ENCODE results near the gene ISL2.

ISL2 gene

DNA sequence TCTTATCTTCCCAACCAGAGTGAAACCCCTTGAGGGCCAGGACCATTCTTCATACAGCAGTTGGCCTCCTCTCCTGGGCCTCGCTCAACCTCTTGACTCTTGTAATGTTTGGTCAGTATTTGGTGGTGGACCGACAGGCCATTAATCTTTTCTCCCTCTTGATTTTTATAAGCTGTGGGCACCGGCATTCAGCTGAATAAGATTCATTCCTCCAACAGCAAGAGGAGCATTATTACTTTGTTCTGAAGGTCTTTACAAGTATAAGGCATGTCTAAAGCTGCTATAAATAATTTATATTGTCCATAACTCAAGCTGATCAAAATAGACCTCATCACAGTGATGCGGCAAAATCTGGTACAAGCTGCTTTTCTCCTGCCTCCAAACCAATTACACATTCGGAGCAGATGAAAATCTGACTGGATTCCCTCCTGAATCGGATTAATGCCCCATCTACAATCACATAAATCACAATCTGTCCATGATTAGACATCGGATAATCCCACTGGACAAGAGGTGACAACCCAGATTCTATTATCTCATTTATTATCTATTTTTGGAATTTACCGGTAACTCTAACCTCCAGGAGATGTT, 8.4 kb upstream of the ISL2 start:
- no peak for DNase-seq

GRCh38 chr15:76328958-76329357, 7.6 kb upstream of the ISL2 start:
- DNase-seq, result no peak

- peak; percentile 57 to 74 (median 66) for DNase-seq
Observed at GRCh38 chr15:76330080-76330680, 6.4 kb upstream of the ISL2 start.

DNA sequence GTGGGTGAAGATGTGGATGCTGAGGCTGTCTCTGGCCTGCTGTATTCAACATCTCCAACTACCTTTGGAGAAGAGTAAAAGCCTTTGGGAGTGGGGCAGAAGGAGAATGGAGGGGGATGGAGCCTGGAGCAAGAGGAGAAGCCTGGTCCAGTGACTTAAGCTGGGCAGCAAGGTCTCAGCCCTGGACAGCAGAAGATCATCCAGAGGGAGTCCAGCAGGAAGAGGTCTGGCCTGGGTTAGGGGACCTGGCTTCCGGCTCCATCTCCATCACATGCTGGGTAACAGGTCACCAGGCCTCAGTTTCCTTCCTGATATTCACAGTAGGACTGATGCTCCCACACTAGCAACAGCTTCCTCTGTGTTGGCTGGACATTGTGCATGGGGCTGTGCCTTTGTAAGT, 3.8 kb upstream of the ISL2 start:
- DNase-seq, result no peak

DNA sequence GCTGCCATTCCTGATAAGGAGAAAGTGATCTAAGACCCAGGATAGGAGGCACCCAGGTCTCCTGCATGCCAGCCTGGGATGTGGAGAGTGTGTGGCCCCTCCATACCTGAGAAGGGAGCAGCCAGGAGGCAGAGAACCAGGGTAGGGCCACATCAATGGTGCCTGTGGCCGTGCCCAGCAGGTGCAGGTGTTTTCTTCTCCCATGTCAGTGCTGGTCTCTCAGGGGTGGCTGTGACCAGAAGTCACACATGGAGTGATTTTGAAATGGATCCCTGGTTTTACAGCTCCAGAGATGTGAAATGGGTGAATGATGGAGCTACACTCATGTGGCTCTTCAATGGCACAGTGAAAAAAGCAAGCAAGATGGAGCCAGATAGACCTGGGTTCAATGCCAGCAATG, 3.3 kb upstream of the ISL2 start:
- no peak for DNase-seq

- peak in 1 of 3 donors; percentile 37 for DNase-seq
Observed at GRCh38 chr15:76333720-76334437, 2.7 kb upstream of the ISL2 start.

DNA sequence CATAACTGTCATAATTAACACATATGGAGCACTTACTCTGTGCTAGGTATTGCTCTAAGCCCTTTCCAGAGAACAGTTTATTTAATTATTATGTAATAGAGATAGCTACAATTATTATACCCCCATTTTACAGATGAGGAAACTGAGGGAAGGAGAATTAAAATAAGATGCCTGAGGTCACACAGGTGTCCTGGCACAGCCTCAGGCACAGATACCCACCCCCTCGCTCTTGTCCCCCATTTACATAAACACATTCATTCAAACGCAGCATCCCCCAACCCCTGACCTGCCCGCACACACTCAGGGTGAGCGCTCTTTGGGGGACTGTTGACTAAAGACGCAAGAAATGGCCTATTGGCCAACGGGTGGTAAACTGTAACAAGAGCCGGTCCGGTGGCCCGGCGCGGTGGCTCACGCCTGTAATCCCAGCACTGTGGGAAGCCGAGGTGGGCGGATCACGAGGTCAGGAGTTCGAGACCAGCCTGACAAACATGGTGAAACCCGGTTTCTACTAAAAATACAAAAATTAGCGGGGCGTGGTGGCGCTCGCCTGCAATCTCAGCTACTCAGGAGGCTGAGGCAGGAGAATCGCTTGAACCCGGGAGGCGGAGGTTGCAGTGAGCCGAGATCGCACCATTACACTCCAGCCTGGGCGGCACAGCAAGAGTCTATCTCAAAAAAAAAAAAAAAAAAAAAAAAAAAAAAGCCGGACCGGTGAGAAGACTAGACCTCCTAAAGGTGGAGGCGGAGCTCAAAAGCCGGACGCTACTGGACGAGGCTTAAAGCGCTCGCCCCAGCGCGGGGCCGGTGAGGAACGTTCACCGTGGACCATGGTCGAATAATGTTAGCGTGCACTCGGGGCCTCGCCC, 1.9 kb upstream of the ISL2 start:
- no peak for DNase-seq

GRCh38 chr15:76335307-76336253, 993 bp upstream of the ISL2 start:
- peak in 2 of 3 donors; percentile 52 to 56 for DNase-seq

- DNase-seq, result peak in 2 of 3 donors; percentile 10 to 52
Observed at GRCh38 chr15:76337059-76337695, 604 bp downstream of the ISL2 start.

GRCh38 chr15:76337696-76338485, 1.3 kb downstream of the ISL2 start:
- DNase-seq, result peak in 1 of 3 donors; percentile 21

- DNase-seq, result peak; percentile 66 to 76 (median 72)
Observed at GRCh38 chr15:76338486-76339304, 2.1 kb downstream of the ISL2 start.

DNA sequence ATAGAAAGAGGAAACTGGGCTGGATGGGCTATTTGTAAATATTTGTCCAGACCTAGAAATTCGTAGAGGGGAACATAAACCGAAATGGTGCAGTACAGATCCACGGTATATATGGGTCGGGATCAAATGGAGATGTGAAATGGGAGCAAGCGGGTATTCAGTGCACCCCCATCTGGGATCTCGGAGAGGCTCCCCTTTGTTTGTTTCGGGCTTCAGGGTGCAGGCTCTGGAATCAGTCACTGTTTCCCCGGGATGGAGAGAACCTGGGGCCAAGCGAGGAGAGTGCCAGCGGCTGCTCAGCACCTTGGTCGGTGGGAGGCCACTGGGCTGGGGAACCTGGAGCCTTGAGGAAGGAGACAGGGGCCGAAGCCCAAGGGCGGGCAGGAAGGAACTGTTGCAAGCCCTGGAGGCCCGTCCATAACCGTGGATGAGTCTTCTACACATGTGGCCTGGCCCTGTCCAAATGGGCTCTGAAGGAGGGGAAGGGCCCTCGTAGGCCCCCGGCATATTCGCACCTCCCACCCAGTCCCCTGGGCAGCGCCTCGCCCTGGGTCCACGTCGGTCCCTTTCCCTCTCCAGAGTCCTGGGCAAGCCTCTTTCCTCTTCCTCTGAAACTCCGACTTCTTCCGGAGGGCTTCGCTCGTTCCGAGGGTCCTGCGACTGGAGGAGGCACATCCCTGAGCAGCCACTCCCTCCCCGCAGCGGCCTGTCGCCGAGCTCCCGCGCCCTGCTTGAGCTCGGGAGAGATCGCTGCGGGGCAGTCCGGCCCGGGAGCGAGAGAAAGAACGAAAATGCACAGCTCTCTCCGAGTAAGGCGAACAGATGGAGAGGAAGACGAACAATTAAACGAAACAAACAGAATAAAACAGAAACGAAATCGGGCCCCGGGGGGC, 3.0 kb downstream of the ISL2 start:
- DNase-seq, result peak in 1 of 3 donors; percentile 25

DNA sequence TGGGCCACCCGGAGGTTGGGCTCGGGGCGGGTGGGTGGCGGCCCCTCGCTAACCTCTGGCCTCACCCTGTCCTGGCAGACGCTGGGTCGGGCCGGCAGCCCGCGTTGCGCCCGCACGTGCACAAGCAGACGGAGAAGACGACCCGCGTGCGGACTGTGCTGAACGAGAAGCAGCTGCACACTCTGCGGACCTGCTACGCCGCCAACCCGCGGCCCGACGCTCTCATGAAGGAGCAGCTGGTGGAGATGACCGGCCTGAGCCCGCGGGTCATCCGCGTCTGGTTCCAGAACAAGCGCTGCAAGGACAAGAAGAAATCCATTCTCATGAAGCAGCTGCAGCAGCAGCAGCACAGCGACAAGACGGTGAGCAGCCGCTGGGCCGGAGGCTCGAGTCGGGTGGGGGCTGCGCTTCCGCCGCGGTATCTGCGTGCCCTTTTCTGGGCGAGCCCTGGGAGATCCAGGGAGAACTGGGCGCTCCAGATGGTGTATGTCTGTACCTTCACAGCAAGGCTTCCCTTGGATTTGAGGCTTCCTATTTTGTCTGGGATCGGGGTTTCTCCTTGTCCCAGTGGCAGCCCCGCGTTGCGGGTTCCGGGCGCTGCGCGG, 3.7 kb downstream of the ISL2 start:
- DNase-seq, result peak in 1 of 3 donors; percentile 30

- peak in 1 of 3 donors; percentile 60 for DNase-seq
Observed at GRCh38 chr15:76340803-76341365, 4.3 kb downstream of the ISL2 start.

GRCh38 chr15:76341366-76342057, 4.9 kb downstream of the ISL2 start:
- peak in 1 of 3 donors; percentile 7 for DNase-seq

- peak in 1 of 3 donors; percentile 22 for DNase-seq
Observed at GRCh38 chr15:76342058-76342381, 5.4 kb downstream of the ISL2 start.
